ENCODE results near the gene ZC3H18. TPM values are rescaled to one million over a fixed set of nuclear protein-coding genes. Genes with fewer than 3 reads are reported as not detected.

Gene ZC3H18
- polyA plus RNA-seq, 1 experiment = 11.2 TPM

GRCh38 chr16:88642881-88643643 is 72.9 kb downstream of the ZC3H18 start:
- Histone ChIP-seq H3K27me3 (ENCODE audit: control insufficient read depth, insufficient read depth, low read length) (peaks cover 24% of the 10 kb centered on the region), H3K4me3 (ENCODE audit: low read depth, low read length) (no peak overlapping the region), H3K36me3 (ENCODE audit: control insufficient read depth, insufficient read depth, low read length) (peaks cover 3% of the 10 kb centered on the region)
- no peak for DNase-seq (ENCODE audit: low read depth)
- no peak for TF ChIP-seq CTCF (IDR thresholded peaks at IDR 0.05; ENCODE audit: insufficient read depth, low read depth, low read length)
- ChIA-PET POLR2A (no interaction called here), CTCF (no interaction called here)

- DNase-seq (ENCODE audit: low read depth) = no peak
- no peak for TF ChIP-seq CTCF (IDR thresholded peaks at IDR 0.05; ENCODE audit: insufficient read depth, low read depth, low read length)
- Histone ChIP-seq H3K4me3 (ENCODE audit: low read depth, low read length) (no peak overlapping the region), H3K27me3 (ENCODE audit: control insufficient read depth, insufficient read depth, low read length) (peaks cover 19% of the 10 kb centered on the region), H3K36me3 (ENCODE audit: control insufficient read depth, insufficient read depth, low read length) (peaks cover 3% of the 10 kb centered on the region)
- POLR2A ChIA-PET = no interaction called here
- CTCF ChIA-PET = no interaction called here
These were observed 73.4 kb downstream of the ZC3H18 start for GRCh38 chr16:88643644-88643932.

DNA sequence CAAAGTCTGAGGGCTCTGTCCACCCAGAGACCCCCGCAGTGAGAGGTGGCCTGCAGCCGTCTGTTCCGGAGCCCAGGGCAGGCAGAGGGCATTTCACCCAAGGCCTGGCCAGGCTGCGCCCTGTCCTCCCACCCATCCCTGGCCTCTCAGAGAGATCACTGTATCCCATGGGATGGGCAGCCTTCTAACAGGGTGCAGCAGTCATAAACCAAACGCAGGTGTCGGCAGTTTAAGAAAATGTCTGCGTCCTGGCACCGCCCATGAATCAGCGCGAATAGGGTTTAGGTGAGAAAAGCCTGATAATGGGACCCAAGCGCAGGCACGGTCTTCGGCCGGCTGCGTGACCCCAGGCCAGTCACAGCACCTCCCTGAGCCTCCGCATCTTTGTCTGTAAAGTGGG is 75.3 kb downstream of the ZC3H18 start:
- no peak for TF ChIP-seq CTCF (IDR thresholded peaks at IDR 0.05; ENCODE audit: insufficient read depth, low read depth, low read length)
- no peak for DNase-seq (ENCODE audit: low read depth)
- Histone ChIP-seq H3K36me3 (ENCODE audit: control insufficient read depth, insufficient read depth, low read length) (peaks cover 3% of the 10 kb centered on the region), H3K27me3 (ENCODE audit: control insufficient read depth, insufficient read depth, low read length) (peaks cover under 1% of the 10 kb centered on the region; the same call in 1 of the 2 replicates), H3K4me3 (ENCODE audit: low read depth, low read length) (no peak overlapping the region)
- POLR2A ChIA-PET = no interaction called here
- CTCF ChIA-PET = no interaction called here

GRCh38 chr16:88645941-88646340 is 75.7 kb downstream of the ZC3H18 start:
- Histone ChIP-seq H3K27me3 (ENCODE audit: control insufficient read depth, insufficient read depth, low read length) (no peaks in the 10 kb centered on the region; the same call in 1 of the 2 replicates), H3K36me3 (ENCODE audit: control insufficient read depth, insufficient read depth, low read length) (peaks cover 3% of the 10 kb centered on the region), H3K4me3 (ENCODE audit: low read depth, low read length) (no peak overlapping the region)
- CTCF ChIA-PET = no interaction called here
- POLR2A ChIA-PET = no interaction called here
- DNase-seq (ENCODE audit: low read depth) = no peak
- no peak for TF ChIP-seq CTCF (IDR thresholded peaks at IDR 0.05; ENCODE audit: insufficient read depth, low read depth, low read length)

- DNase-seq (ENCODE audit: low read depth) = no peak
- ChIA-PET CTCF (no interaction called here), POLR2A (no interaction called here)
- peaks cover 3% of the 10 kb centered on the region for H3K36me3 ChIP-seq (ENCODE audit: control insufficient read depth, insufficient read depth, low read length)
- H3K27me3 ChIP-seq (ENCODE audit: control insufficient read depth, insufficient read depth, low read length) = no peaks in the 10 kb centered on the region
- TF ChIP-seq CTCF (IDR thresholded peaks at IDR 0.05; ENCODE audit: insufficient read depth, low read depth, low read length) = no peak
- H3K4me3 ChIP-seq (ENCODE audit: low read depth, low read length) = no peak overlapping the region
These were observed 76.3 kb downstream of the ZC3H18 start for GRCh38 chr16:88646345-88647034.

Measured in BJ (cell line).